H9 (cell line): Measurements from ENCODE around the gene MBD3L1. TPM values are rescaled to one million over a fixed set of nuclear protein-coding genes. Genes with fewer than 3 reads are reported as not detected.

ENCODE experiments used
- DNase-seq: peaks from one replicate; pipeline ENCODE4 v3.0.0-alpha.2; 2017
- H2AFZ ChIP-seq: one replicate; pipeline ENCODE4 v1.6.1; 2013; ENCODE audit warnings: mild to moderate bottlenecking, low read length, control low read depth, moderate library complexity
- H2AK5ac ChIP-seq: 2 replicates; pipeline ENCODE4 v1.6.1; 2013; ENCODE audit warnings: low read length, control low read depth, mixed read lengths; ENCODE audit not compliant: insufficient read length
- H2BK120ac ChIP-seq: one replicate; pipeline ENCODE4 v1.6.1; 2013; ENCODE audit warnings: low read depth, mild to moderate bottlenecking, low read length, control low read depth, inconsistent platforms; ENCODE audit not compliant: poor library complexity, severe bottlenecking
- H2BK12ac ChIP-seq: 2 replicates; pipeline ENCODE4 v1.6.1; 2013; ENCODE audit warnings: low read length, control low read depth, mixed read lengths, low read depth; ENCODE audit not compliant: insufficient read length
- H2BK15ac ChIP-seq: 2 replicates; pipeline ENCODE4 v1.6.1; 2013; ENCODE audit warnings: low read depth, low read length, control low read depth
- H2BK20ac ChIP-seq: one replicate; pipeline ENCODE4 v1.6.1; 2013; ENCODE audit warnings: low read depth, mild to moderate bottlenecking, low read length, control low read depth, inconsistent platforms; ENCODE audit not compliant: poor library complexity, severe bottlenecking
- H2BK5ac ChIP-seq: 2 replicates; pipeline ENCODE4 v1.6.1; 2013; ENCODE audit warnings: low read length, control low read depth, mixed read lengths; ENCODE audit not compliant: insufficient read length
- H3K14ac ChIP-seq: 2 replicates; pipeline ENCODE4 v1.6.1; 2013; ENCODE audit warnings: low read length, control low read depth; ENCODE audit not compliant: insufficient read depth
- H3K18ac ChIP-seq: 2 replicates; pipeline ENCODE4 v1.6.1; 2013; ENCODE audit warnings: low read depth, mild to moderate bottlenecking, mixed read lengths, low read length, control low read depth; ENCODE audit not compliant: insufficient read length
- H3K23ac ChIP-seq: 2 replicates; pipeline ENCODE4 v1.6.1; 2013; ENCODE audit warnings: low read length, control low read depth, mixed read lengths, low read depth; ENCODE audit not compliant: insufficient read length
- H3K23me2 ChIP-seq: 2 replicates; pipeline ENCODE4 v1.6.1; 2013; ENCODE audit warnings: low read depth, mild to moderate bottlenecking, mixed read lengths, low read length, control low read depth; ENCODE audit not compliant: insufficient read length, poor library complexity, severe bottlenecking
- H3K27ac ChIP-seq: 2 replicates; pipeline ENCODE4 v1.5.1; 2013; ENCODE audit warnings: low read length, control low read depth, mixed read lengths, low read depth; ENCODE audit not compliant: insufficient read length
- H3K27me3 ChIP-seq: 2 replicates; pipeline ENCODE4 v1.6.1; 2013; ENCODE audit warnings: low read length, control low read depth, inconsistent platforms; ENCODE audit not compliant: insufficient read depth
- H3K4ac ChIP-seq: 2 replicates; pipeline ENCODE4 v1.6.1; 2013; ENCODE audit warnings: low read depth, mild to moderate bottlenecking, control low read depth, inconsistent platforms, low read length, moderate library complexity
- H3K4me1 ChIP-seq: 2 replicates; pipeline ENCODE4 v1.6.1; 2013; ENCODE audit warnings: low read length, control low read depth, inconsistent platforms; ENCODE audit not compliant: insufficient read depth
- H3K4me2 ChIP-seq: 2 replicates; pipeline ENCODE4 v1.6.1; 2013; ENCODE audit warnings: low read length, control low read depth, mixed read lengths; ENCODE audit not compliant: insufficient read length, insufficient read depth
- H3K56ac ChIP-seq: 2 replicates; pipeline ENCODE4 v1.6.1; 2013; ENCODE audit warnings: low read depth, mild to moderate bottlenecking, mixed read lengths, low read length, control low read depth; ENCODE audit not compliant: insufficient read length
- H3K79me1 ChIP-seq: 2 replicates; pipeline ENCODE4 v1.6.1; 2013; ENCODE audit warnings: low read depth, mild to moderate bottlenecking, moderate library complexity, low read length, control low read depth, inconsistent platforms; ENCODE audit not compliant: insufficient read depth, poor library complexity, severe bottlenecking
- H3K79me2 ChIP-seq: 2 replicates; pipeline ENCODE4 v1.6.1; 2013; ENCODE audit warnings: low read length, control low read depth, inconsistent platforms; ENCODE audit not compliant: insufficient read depth
- H3K9ac ChIP-seq: 2 replicates; pipeline ENCODE4 v1.6.1; 2013; ENCODE audit warnings: low read length, control low read depth, mixed read lengths; ENCODE audit not compliant: insufficient read length; ENCODE audit errors: extremely low read depth
- H3K9me3 ChIP-seq: one replicate; pipeline ENCODE4 v1.6.1; 2013; ENCODE audit warnings: low read depth, low read length, inconsistent platforms; ENCODE audit not compliant: control insufficient read depth
- H3T11ph ChIP-seq: one replicate; pipeline ENCODE4 v1.6.1; 2013; ENCODE audit warnings: mild to moderate bottlenecking, low read length, control low read depth, inconsistent platforms
- H4K20me1 ChIP-seq: one replicate; pipeline ENCODE4 v1.6.1; 2013; ENCODE audit not compliant: control insufficient read depth, insufficient read length, insufficient read depth
- H4K5ac ChIP-seq: 2 replicates; pipeline ENCODE4 v1.6.1; 2013; ENCODE audit warnings: low read depth, mild to moderate bottlenecking, mixed read lengths, low read length, control low read depth; ENCODE audit not compliant: insufficient read length
- H4K8ac ChIP-seq: replicated peaks from 2 replicates; pipeline ENCODE4 v1.6.1; 2013; ENCODE audit warnings: low read length, control low read depth, mixed read lengths, low read depth; ENCODE audit not compliant: insufficient read length
- H4K91ac ChIP-seq: 2 replicates; pipeline ENCODE4 v1.6.1; 2013; ENCODE audit warnings: low read depth, mild to moderate bottlenecking, moderate library complexity, mixed read lengths, low read length, control low read depth; ENCODE audit not compliant: insufficient read length
- H3K27ac Mint-ChIP-seq, 3 experiments: 2 replicates in 2 of 3; 3 replicates in 1 of 3; pipeline ENCODE4 v1.8.0; 2020 to 2021; ENCODE audit warnings: mixed read lengths in 3 of 3, mild to moderate bottlenecking in 1 of 3, moderate library complexity in 1 of 3
- H3K27me3 Mint-ChIP-seq: 2 replicates; pipeline ENCODE4 v1.8.0; 2021; ENCODE audit warnings: low read depth, mild to moderate bottlenecking, moderate library complexity, mixed read lengths
- H3K36me3 Mint-ChIP-seq, 3 experiments: 2 replicates in 2 of 3; 3 replicates in 1 of 3; pipeline ENCODE4 v1.8.0; 2020 to 2021; ENCODE audit warnings: low read depth in 3 of 3, mixed read lengths in 3 of 3; ENCODE audit not compliant: insufficient read depth in 1 of 3
- H3K4me1 Mint-ChIP-seq, 2 experiments: 2 replicates each; pipeline ENCODE4 v1.8.0; 2020; ENCODE audit warnings: mixed read lengths in 2 of 2
- H3K4me3 Mint-ChIP-seq, 2 experiments: 2 replicates in 1 of 2; 3 replicates in 1 of 2; pipeline ENCODE4 v1.8.0; 2020 to 2021; ENCODE audit warnings: mild to moderate bottlenecking in 2 of 2, mixed read lengths in 2 of 2, moderate library complexity in 1 of 2
- H3K9me3 Mint-ChIP-seq, 2 experiments: 2 replicates in 1 of 2; 3 replicates in 1 of 2; pipeline ENCODE4 v1.8.0; 2020; ENCODE audit warnings: mild to moderate bottlenecking in 2 of 2, mixed read lengths in 2 of 2, moderate library complexity in 1 of 2
- CTCF ChIP-seq: fragments of 200-600 bp; sonication (generic); conservative IDR thresholded peaks from 3 replicates; pipeline ENCODE4 v1.8.0; 2021; ENCODE audit warnings: antibody characterized with exemption, mild to moderate bottlenecking
- WGBS: extraction: QIAGEN DNeasy Blood & Tissue Kit; methylation state at CpG from one replicate; pipeline ENCODE4 v1.1.7; 2013; ENCODE audit warnings: missing lambda C conversion rate, low lambda C conversion rate, mixed read lengths; ENCODE audit not compliant: insufficient read length; ENCODE audit errors: extremely low coverage; 5-methylcytosine and 5-hydroxymethylcytosine counted together
- total RNA-seq: library from RNA; stranded (reverse); gene quantifications from 2 replicates; pipeline ENCODE4 v1.2.1, GENCODE V29; 2021

The MBD3L1 gene
- total RNA-seq, 1 experiment from 2014 or later, result not detected

DNA sequence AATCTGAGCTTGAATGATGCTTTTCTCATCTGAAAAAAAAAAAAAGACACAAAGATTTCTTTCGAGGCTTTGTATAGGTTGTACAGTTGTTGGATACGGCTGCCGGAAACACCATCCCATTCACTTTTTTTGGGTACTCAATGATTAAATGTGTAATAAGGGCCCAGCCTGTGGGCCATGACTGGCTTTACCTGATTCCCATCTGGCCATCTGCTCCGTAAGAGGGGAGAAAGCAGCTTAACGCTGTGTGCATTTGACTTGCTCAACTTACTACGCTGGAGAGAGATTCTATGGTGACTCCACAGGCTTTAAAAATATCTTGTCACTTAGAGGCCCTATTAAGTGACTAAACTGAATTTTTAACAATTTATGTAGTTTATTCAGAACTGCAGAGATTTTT, 804 bp upstream of the MBD3L1 start:
- H4K8ac ChIP-seq, result no peak overlapping the region
- no CpG with 5 or more reads among the region's 6 CpGs for WGBS

More for the DNA sequence above, 804 bp upstream of the MBD3L1 start:
- Histone ChIP-seq H3K4me2 (peak overlapping the region; percentile 57), H3K9me3 (peaks cover 7% of the 10 kb centered on the region), H2BK15ac (no peak overlapping the region), H3K14ac (no peak overlapping the region), H3K27me3 (no peaks in the 10 kb centered on the region), H2BK20ac (no peak overlapping the region), H2BK12ac (no peak overlapping the region), H2AK5ac (no peak overlapping the region), H3K23ac (no peak overlapping the region), H2AFZ (no peak overlapping the region), H3K79me2 (no peaks in the 10 kb centered on the region), H3K18ac (no peak overlapping the region), H4K20me1 (no peaks in the 10 kb centered on the region), H2BK5ac (no peak overlapping the region), H4K91ac (no peak overlapping the region), H4K5ac (no peak overlapping the region), H3K79me1 (no peaks in the 10 kb centered on the region), H3K23me2 (peaks cover 4% of the 10 kb centered on the region), H3K4ac (no peak overlapping the region), H2BK120ac (no peak overlapping the region), H3K27ac (no peak overlapping the region), H3K9ac (no peak overlapping the region), H3K56ac (no peak overlapping the region), H3T11ph (no peak overlapping the region), H3K4me1 (no peaks in the 10 kb centered on the region)
- no peak for DNase-seq
- Mint-ChIP-seq H3K4me1 (peaks cover 6 to 8% of the 10 kb centered on the region in 2 experiments; a peak in 3 of 4 replicates), H3K27ac (no peak overlapping the region; a peak in 2 of 7 replicates), H3K4me3 (peak overlapping the region; percentile 78 to 89), H3K9me3 (peaks cover 36 to 42% of the 10 kb centered on the region in 2 experiments), H3K36me3 (peaks cover 33 to 36% (median 35%) of the 10 kb centered on the region in 3 experiments), H3K27me3 (no peaks in the 10 kb centered on the region)
- TF ChIP-seq CTCF, result no peak
